Astrocyte of the cerebellum (primary cell): ENCODE measurements around the gene GBP2.

Experiments used
- DNase-seq: peaks from one replicate; pipeline ENCODE4 v3.0.0-alpha.2; 2011; ENCODE audit warnings: low read depth
- H3K4me3 ChIP-seq: 2 replicates; pipeline ENCODE4 v1.5.1; 2011; ENCODE audit warnings: mild to moderate bottlenecking, low read depth, low read length, moderate library complexity
- CTCF ChIP-seq: IDR thresholded peaks from 2 replicates; pipeline ENCODE4 v1.5.1; 2012; ENCODE audit warnings: low read length, low read depth, moderate library complexity, mild to moderate bottlenecking; ENCODE audit errors: missing control alignments
- in situ Hi-C: cut with HindIII; loops from 2 replicates; pipeline ENCODE4 v1.10.0; 2017; ENCODE audit warnings: low sequenced_read_pairs

Gene GBP2

GRCh38 chr1:89125913-89126580, at the start of gene GBP2:
Gene GBP2 (minus strand): TSS chr1:89126114. CDS start chr1:89121966, 4,148 bp downstream.
- in situ Hi-C loops, result no loop called here
- DNase-seq, result peak; percentile 20

GRCh38 chr1:89174491-89174890, 48.6 kb upstream of the GBP2 start:
- TF ChIP-seq CTCF, result no peak
- DNase-seq, result no peak
- no peak overlapping the region for H3K4me3 ChIP-seq
- in situ Hi-C loops, result no loop called here

More at GRCh38 chr1:89125913-89126580, at the start of gene GBP2:
- TF ChIP-seq CTCF, result no peak
- H3K4me3 ChIP-seq, result peak within 1 kb of the TSS; percentile 24

- in situ Hi-C loops, result no loop called here
- H3K4me3 ChIP-seq, result no peak overlapping the region
- no peak for DNase-seq
- TF ChIP-seq CTCF, result no peak
These were observed 46.7 kb upstream of the GBP2 start for GRCh38 chr1:89172468-89173143.

- in situ Hi-C loops, result no loop called here
- no peak overlapping the region for H3K4me3 ChIP-seq
- no peak for DNase-seq
- no peak for TF ChIP-seq CTCF
These were observed 45.1 kb upstream of the GBP2 start for GRCh38 chr1:89171067-89171438.

GRCh38 chr1:89170170-89171066, 44.5 kb upstream of the GBP2 start:
- no peak for TF ChIP-seq CTCF
- in situ Hi-C loops, result no loop called here
- no peak overlapping the region for H3K4me3 ChIP-seq
- DNase-seq, result no peak

- no peak for DNase-seq
- no peak overlapping the region for H3K4me3 ChIP-seq
- in situ Hi-C loops, result no loop called here
- no peak for TF ChIP-seq CTCF
These were observed 43.3 kb upstream of the GBP2 start for GRCh38 chr1:89169166-89169565.
